Spleen (tissue), 11 donors: Measurements from ENCODE around the gene MFSD2A. TPM values are rescaled to one million over a fixed set of nuclear protein-coding genes. Genes with fewer than 3 reads are reported as not detected.
"Not testable (repeated sequence)": the region's sequence is repeated elsewhere in the genome, so short reads cannot be mapped to it uniquely, and the experiment has no call there.

ENCODE experiments used
- DNase-seq: peaks from one replicate; pipeline ENCODE4 v3.0.0-alpha.2; 2020
- H3K27ac ChIP-seq, 8 donors: fragments of 200-600 bp; sonication (generic) in 7 of 8; 1 replicate in 4 of 8; 2 replicates in 4 of 8; pipeline versions ENCODE4 v1.5.0 to v1.8.0; 2016 to 2021; ENCODE audit warnings: inconsistent platforms in 4 of 8, mild to moderate bottlenecking in 4 of 8, moderate library complexity in 1 of 8
- H3K27me3 ChIP-seq, 7 donors: fragments of 200-600 bp; sonication (generic) in 6 of 7; replicated peaks in 1 of 7; 1 replicate in 4 of 7; 2 replicates in 3 of 7; pipeline versions ENCODE4 v1.5.0 to v1.8.0; 2016 to 2021; ENCODE audit warnings: inconsistent platforms in 3 of 7, mild to moderate bottlenecking in 1 of 7
- H3K36me3 ChIP-seq, 6 donors: fragments of 200-600 bp; sonication (generic) in 5 of 6; 1 replicate in 4 of 6; 2 replicates in 2 of 6; pipeline versions ENCODE4 v1.5.0 to v1.8.0; 2016 to 2021; ENCODE audit warnings: inconsistent platforms in 2 of 6
- H3K4me1 ChIP-seq, 6 donors: fragments of 200-600 bp; sonication (generic) in 5 of 6; 1 replicate in 3 of 6; 2 replicates in 3 of 6; pipeline versions ENCODE4 v1.5.0 to v1.8.0; 2016 to 2021; ENCODE audit warnings: inconsistent platforms in 3 of 6
- H3K4me3 ChIP-seq, 8 donors: fragments of 200-600 bp; sonication (generic) in 7 of 8; 1 replicate in 4 of 8; 2 replicates in 4 of 8; pipeline versions ENCODE4 v1.5.0 to v1.8.0; 2016 to 2021; ENCODE audit warnings: inconsistent platforms in 4 of 8, mild to moderate bottlenecking in 4 of 8, moderate library complexity in 2 of 8
- H3K9me3 ChIP-seq, 8 donors: fragments of 200-600 bp; sonication (generic) in 7 of 8; 1 replicate in 4 of 8; 2 replicates in 4 of 8; pipeline versions ENCODE4 v1.5.0 to v1.8.0; 2016 to 2021; ENCODE audit warnings: inconsistent platforms in 4 of 8
- POLR2A ChIP-seq, 3 donors: fragments of 450-650 bp; IDR thresholded peaks; one replicate each; pipeline ENCODE4 v1.5.1; 2017; ENCODE audit warnings: antibody characterized with exemption in 3 of 3, mild to moderate bottlenecking in 1 of 3
- POLR2AphosphoS5 ChIP-seq, 3 donors: sonication (generic); formaldehyde crosslinking; IDR thresholded peaks; one replicate each; pipeline ENCODE4 v1.5.1; 2017; ENCODE audit warnings: antibody characterized with exemption in 3 of 3
- WGBS, 5 donors: extraction: QIAGEN DNeasy Blood & Tissue Kit in 3 of 5; methylation state at CpG; one replicate each; pipeline versions ENCODE4 v1.1.5 to v1.1.7; 2013 to 2018; 5-methylcytosine and 5-hydroxymethylcytosine counted together
- intact Hi-C: fragments of 100-400 bp; cut with DNase I; formaldehyde crosslinking; loops from one replicate; pipeline ENCODE4 v1.15.0; 2023; ENCODE audit warnings: low total_unique reads
- polyA plus RNA-seq, 3 donors: library from polyadenylated mRNA; stranded (reverse); fragments of 200-250 nt; gene quantifications; one replicate each; pipeline ENCODE4 v1.2.1, GENCODE V29; 2013
- total RNA-seq, 7 donors: library from RNA; depleted of rRNA in 3 of 7; stranded (reverse); fragments of >200 nt in 3 of 7; fragmentation: NEBNext Ultra II Directional in 4 of 7; extraction: Animal tissue kit (Norgen Biotek cat#: 25700) in 4 of 7; gene quantifications; one replicate each; pipeline versions ENCODE4 v1.1.0 to v1.2.1, GENCODE V29; 2016 to 2021
- TF ChIP-seq, protein P1 (sequence below), 11 experiments: fragments of 200-600 bp in 7 of 11; fragments of 450-650 bp in 4 of 11; sonication (generic) in 4 of 11; IDR thresholded peaks in 8 of 11; conservative IDR thresholded peaks in 3 of 11; 1 replicate in 7 of 11; 2 replicates in 4 of 11; pipeline versions ENCODE4 v1.4.0 to v1.8.0; 2016 to 2021; ENCODE audit warnings: antibody characterized with exemption in 11 of 11, inconsistent platforms in 4 of 11, mild to moderate bottlenecking in 1 of 11
- donor health status: healthy with polysubstance abuse.
- donor health status: DM: no; HTN: no; CAD: no; lungs with moderate emphysema.
- donor health status: DM: no; HTN: no; CAD: no.
- donor health status: Bipolar disorder and iron deficiency.
- donor health status: healthy.
- donor health status: DM: no; HTN: no; CAD: no.
- donor health status: DM: yes; HTN: yes; CAD: no.

Gene MFSD2A
- total and polyA plus RNA-seq, 10 donors = 0.88 to 7.1 (median 3.8) TPM

DNA sequence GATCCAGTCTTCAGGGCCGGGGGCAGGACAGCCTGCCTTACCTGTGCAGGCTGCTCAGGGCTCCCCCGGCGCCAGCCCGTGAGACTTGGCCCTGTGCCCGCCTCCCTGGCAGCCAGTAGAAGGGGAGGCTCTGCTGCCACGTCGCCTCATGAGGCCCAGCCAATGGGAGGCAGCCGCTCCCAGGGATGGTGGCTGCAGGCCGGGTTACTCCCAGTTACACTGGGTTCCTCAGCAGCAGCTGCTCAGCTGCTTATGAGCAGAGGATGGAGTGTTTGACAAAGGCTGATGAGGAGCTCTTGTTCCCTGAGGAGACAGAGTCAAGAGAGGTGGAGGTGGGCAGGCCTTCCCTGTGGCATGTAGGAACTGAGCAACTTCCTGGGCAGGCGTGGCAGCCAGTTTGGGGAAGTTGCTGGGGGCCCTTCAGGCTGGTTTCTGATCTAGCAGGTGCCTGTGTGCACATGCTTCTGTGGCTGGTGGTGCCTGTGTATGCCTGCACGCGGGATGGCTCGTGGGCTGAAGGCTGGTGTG, 5.5 kb downstream of the MFSD2A start:
- Histone ChIP-seq H3K36me3 (peaks cover 0 to 10% (median 0%) of the 10 kb centered on the region in 6 donors), H3K4me1 (peaks cover 8 to 66% (median 29%) of the 10 kb centered on the region in 6 donors), H3K27ac (peak overlapping the region; percentile 27 to 91 (median 80)), H3K4me3 (peak overlapping the region in 2 of 8 donors; percentile 4 to 54), H3K27me3 (peaks cover 0 to 20% (median 0%) of the 10 kb centered on the region in 7 donors), H3K9me3 (no peaks in the 10 kb centered on the region)
- TF ChIP-seq POLR2A (IDR thresholded peaks at IDR 0.05) (no peak), POLR2AphosphoS5 (IDR thresholded peaks at IDR 0.05) (peak; percentile 60 to 74 (median 68))
- peak; percentile 93 for DNase-seq
- intact Hi-C loops = no loop called here
- 18 to 43% (median 27%) methylated on average over 3 to 13 of the region's 13 CpGs for WGBS, 5 donors

DNA sequence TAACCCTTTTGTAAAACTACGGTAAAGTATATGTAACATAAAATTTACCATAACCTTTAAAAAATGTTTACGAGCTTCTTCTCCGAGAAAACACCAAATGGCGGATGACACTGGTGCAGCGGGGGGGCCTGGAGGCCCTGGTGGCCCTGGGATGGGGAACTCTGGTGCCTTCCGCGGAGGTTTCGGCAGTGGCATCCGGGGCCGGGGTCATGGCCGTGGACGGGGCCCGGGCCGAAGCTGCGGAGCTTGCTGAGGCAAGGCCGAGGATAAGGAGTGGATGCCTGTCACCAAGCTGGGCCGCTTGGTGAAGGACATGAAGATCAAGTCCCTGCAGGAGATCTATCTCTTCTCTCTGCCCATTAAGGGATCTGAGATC, 7.5 kb downstream of the MFSD2A start:
- intact Hi-C loops = no loop called here
- Histone ChIP-seq H3K9me3 (no peaks in the 10 kb centered on the region), H3K4me1 (peaks cover 0 to 48% (median 19%) of the 10 kb centered on the region in 6 donors), H3K4me3 (no peak overlapping the region), H3K36me3 (peaks cover 0 to 23% (median 0%) of the 10 kb centered on the region in 6 donors), H3K27me3 (peaks cover 0 to under 1% (median 0%) of the 10 kb centered on the region in 7 donors), H3K27ac (no peak overlapping the region)
- DNase-seq = no peak
- 96 to 99% (median 97%) methylated on average over 17 of the region's 17 CpGs for WGBS, 5 donors
- no peak for TF ChIP-seq POLR2AphosphoS5 (IDR thresholded peaks at IDR 0.05)
- no peak for TF ChIP-seq POLR2A (IDR thresholded peaks at IDR 0.05)

DNA sequence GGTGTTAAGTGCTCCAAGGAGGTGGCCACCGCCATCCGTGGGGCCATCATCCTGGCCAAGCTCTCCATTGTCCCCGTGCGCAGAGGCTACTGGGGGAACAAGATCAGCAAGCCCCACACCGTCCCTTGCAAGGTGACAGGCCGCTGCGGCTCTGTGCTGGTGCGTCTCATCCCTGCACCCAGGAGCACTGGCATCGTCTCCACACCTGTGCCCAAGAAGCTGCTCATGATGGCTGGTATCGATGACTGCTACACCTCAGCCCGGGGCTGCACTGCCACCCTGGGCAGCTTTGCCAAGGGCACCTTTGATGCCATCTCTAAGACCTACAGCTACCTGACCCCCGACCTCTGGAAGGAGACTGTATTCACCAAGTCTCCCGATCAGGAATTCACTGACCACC, 8.0 kb downstream of the MFSD2A start:
- Histone ChIP-seq H3K36me3 (peaks cover 0 to 27% (median 0%) of the 10 kb centered on the region in 6 donors), H3K4me1 (peaks cover 0 to 47% (median 19%) of the 10 kb centered on the region in 6 donors)
- H3K9me3 ChIP-seq, DNase-seq, H3K4me3 ChIP-seq, H3K27ac ChIP-seq, intact Hi-C loops, H3K27me3 ChIP-seq: not testable (repeated sequence)
- 93 to 98% (median 96%) methylated on average over 3 to 12 of the region's 13 CpGs for WGBS, 5 donors

DNA sequence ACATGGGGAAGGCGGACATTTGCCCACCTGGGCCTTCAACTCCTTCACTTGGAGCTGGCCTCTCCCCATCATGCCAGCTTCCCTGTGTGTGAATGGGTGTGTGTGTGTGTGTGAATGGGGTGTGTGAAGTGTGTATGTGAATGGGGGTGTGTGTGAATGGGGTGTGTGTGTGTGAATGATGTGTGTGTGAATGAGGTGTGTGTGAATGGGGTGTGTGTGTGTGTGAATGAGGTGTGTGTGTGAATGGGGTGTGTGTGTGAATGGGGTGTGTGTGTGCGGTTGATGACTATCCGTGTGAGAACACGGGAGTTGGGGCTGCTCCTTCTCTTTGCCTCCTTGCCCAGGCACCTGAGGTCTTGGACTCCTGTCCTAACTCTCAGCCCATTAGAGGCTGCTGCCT, 9.6 kb downstream of the MFSD2A start:
- Histone ChIP-seq H3K27ac (no peak overlapping the region), H3K4me3 (no peak overlapping the region), H3K36me3 (peaks cover 0 to 43% (median 0%) of the 10 kb centered on the region in 6 donors), H3K4me1 (peaks cover 0 to 39% (median 14%) of the 10 kb centered on the region in 6 donors), H3K27me3 (no peaks in the 10 kb centered on the region), H3K9me3 (no peaks in the 10 kb centered on the region)
- 87 to 93% (median 92%) methylated on average over 4 of the region's 4 CpGs for WGBS, 5 donors
- DNase-seq = no peak
- no peak for TF ChIP-seq POLR2A (IDR thresholded peaks at IDR 0.05)
- TF ChIP-seq POLR2AphosphoS5 (IDR thresholded peaks at IDR 0.05) = no peak
- TF ChIP-seq, protein P1, sequence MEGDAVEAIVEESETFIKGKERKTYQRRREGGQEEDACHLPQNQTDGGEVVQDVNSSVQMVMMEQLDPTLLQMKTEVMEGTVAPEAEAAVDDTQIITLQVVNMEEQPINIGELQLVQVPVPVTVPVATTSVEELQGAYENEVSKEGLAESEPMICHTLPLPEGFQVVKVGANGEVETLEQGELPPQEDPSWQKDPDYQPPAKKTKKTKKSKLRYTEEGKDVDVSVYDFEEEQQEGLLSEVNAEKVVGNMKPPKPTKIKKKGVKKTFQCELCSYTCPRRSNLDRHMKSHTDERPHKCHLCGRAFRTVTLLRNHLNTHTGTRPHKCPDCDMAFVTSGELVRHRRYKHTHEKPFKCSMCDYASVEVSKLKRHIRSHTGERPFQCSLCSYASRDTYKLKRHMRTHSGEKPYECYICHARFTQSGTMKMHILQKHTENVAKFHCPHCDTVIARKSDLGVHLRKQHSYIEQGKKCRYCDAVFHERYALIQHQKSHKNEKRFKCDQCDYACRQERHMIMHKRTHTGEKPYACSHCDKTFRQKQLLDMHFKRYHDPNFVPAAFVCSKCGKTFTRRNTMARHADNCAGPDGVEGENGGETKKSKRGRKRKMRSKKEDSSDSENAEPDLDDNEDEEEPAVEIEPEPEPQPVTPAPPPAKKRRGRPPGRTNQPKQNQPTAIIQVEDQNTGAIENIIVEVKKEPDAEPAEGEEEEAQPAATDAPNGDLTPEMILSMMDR (IDR thresholded peaks at IDR 0.05 in 8 of 11, conservative IDR thresholded peaks at IDR 0.05 in 3 of 11) = no peak
- intact Hi-C loops = no loop called here

DNA sequence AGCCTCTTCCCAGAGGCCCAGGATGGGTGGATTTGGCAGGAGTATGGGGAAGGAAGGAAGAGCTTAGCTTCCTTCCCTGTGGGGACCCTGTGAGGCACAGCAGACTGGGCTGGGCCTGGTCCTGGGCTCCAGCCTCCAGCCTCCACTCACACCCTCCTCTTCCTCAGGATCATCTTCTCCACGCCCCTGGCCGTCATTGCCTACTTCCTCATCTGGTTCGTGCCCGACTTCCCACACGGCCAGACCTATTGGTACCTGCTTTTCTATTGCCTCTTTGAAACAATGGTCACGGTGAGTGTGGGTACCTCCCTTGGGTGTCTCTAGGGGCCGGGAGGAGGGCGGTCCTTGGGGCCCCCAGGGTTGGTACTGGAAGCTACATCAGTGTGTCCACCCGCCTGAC, 10.1 kb downstream of the MFSD2A start:
- Histone ChIP-seq H3K27ac (no peak overlapping the region), H3K4me1 (peaks cover 0 to 38% (median 12%) of the 10 kb centered on the region in 6 donors), H3K4me3 (no peak overlapping the region), H3K9me3 (no peaks in the 10 kb centered on the region), H3K27me3 (no peaks in the 10 kb centered on the region), H3K36me3 (peaks cover 0 to 44% (median 0%) of the 10 kb centered on the region in 6 donors)
- intact Hi-C loops = no loop called here
- peak; percentile 81 for DNase-seq
- WGBS, 5 donors = 61 to 91% (median 69%) methylated on average over 9 of the region's 9 CpGs
- TF ChIP-seq POLR2A (IDR thresholded peaks at IDR 0.05) = no peak
- TF ChIP-seq, protein P1 (IDR thresholded peaks at IDR 0.05 in 8 of 11, conservative IDR thresholded peaks at IDR 0.05 in 3 of 11) = no peak
- no peak for TF ChIP-seq POLR2AphosphoS5 (IDR thresholded peaks at IDR 0.05)
